GM21367 (cell line): ENCODE results near the gene MT1M.
"Not testable (repeated sequence)": the region's sequence is repeated elsewhere in the genome, so short reads cannot be mapped to it uniquely, and the experiment has no call there.

Experiments
- ATAC-seq: cut with Tn5 transposase; IDR thresholded peaks from one replicate; pipeline ENCODE4 v1.9.1; 2021; ENCODE audit not compliant: unreplicated experiment

MT1M gene

DNA sequence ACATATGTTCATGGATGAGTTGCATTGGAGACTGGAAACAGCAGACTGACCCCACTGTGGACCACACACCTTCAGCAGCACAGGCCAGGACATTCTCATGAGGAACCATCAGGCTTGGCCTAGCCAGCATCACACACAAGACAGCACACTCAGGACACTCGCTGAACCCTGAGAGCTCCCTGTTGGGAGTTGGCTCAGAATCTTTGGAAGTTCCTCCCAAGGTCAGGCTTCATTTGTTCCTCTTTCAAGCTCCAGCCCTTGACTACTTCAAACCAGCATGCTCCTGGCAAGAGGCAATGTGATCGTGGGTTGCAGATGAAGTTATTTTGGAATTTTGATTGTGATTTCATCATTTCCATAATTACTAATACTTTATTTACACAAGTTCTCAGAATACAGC is 39.2 kb downstream of the MT1M start:
- ATAC-seq: not testable (repeated sequence)

- ATAC-seq: not testable (repeated sequence)
Observed at GRCh38 chr16:56672171-56672570, 39.7 kb downstream of the MT1M start.

DNA sequence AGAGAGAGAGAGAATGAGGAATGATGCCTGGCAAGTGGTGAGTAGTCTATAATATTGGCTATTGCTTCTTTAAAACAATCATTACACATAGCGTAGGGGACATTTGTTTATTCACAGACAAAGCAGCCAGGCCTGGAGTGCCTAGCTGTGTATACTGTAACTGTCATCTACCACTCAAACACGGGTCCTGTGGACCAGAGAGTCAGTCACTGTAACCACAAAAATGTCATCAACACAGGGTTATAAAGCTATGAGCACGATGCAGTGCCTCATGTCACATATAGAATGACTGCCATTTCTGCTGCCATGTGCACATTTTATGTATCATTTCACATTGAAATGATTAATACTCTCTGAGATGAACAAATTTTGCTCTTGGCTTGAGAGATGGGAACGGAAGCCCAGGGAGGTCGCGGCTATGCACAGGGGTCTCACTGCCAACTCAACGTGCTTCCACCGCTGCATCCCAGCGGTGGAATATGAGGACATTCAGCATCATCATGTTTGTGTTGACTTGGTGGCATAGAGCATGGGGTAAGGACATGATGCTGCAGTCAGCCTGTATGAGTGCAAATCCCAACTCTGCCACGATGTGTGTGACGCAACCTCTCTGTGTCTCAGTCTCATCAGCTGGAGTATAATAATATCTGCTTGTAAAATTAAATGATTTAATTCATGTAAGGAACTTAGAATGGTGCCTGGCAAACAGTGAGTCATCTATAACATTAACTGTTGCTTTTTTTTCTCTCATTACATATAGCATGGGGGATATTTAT is 40.5 kb downstream of the MT1M start:
- ATAC-seq: no peak

DNA sequence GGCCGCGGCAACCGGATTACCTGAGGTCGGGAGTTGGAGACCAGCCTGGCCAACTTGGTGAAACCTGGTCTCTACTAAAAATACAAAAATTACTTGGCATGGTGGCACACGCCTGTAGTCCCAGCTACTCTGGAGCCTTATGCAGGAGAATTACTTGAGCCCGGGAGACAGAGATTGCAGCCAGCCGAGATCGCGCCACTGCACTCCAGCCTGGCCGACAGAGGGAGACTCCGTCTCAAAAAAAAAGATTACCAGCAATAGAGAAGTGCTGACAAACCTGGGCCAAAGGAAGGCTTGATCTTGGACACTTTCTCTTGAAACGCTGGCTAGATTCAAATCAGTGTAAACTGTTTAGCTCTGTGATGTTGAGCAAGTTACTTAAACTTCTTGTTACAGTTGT is 41.5 kb downstream of the MT1M start:
- ATAC-seq: no peak

DNA sequence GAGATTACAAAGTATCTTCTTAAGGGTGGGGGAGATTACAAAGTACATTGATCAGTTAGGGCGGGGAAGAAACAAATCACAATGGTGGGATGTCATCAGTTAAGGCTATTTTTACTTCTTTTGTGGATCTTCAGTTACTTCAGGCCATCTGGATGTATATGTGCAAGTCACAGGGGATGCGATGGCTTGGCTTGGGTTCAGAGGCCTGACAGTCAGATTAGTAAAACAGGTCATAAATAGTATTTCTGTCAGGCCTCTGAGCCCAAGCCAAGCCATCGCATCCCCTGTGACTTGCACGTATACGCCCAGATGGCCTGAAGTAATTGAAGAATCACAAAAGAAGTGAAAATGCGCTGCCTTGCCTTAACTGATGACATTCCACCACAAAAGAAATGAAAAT is 42.1 kb downstream of the MT1M start:
- not testable (repeated sequence) for ATAC-seq

DNA sequence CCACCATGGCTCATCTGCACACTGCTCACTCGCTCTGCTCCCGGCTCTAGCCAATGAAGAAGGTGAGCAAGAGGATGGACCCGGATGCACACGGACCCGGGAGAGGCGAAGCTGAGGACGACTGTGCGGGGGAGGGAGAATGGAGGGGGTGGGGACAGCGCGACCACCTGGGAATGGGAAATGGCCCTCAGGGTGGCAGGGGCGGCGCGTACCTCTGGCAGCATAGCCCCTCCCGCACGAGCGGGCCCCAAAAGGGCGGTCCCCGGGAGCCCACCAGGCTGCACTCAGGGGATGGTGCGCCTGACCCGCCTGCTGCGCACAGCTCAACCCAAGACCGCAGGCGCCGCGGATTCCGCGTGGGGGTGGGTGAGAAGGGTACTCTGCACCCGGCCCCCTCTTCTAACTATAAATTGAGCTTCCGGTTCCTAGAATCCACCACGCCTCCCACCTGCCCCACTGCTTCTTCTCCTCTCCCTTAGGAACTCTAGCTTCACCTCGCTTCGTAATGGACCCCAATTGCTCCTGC is 43.3 kb downstream of the MT1M start:
- no peak for ATAC-seq

- ATAC-seq: no peak
Observed at GRCh38 chr16:56677474-56677873, 45.0 kb downstream of the MT1M start.

DNA sequence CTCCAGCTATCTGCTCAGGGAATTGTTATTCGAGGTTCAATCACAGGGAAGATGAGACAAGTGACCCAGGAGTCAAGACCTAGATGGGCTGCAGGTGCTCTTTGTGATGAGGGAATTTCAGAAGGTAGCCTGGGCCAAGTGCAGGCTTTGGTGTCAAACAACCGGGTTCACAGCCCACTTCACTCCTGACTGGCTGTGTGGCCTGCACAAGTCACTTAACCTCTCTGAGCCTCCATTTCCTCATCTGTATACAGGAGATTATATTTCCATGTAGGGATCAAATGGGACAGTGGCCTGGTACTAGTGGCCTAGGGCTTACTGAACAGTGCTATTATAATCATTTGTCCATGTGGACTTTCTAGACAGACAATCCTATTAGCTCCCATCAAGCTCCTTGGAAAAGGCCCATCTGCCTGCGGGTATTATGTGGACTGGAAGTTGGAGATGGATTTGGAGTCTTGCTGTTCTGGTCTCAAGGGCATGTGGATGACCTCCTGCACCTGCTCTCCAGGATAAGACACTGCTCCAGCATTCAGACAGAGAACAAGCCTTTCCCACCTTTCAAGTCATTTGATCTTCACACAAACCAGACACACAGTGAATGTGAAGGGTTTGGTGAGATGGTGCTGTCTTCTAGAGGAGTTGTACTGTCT is 46.7 kb downstream of the MT1M start:
- ATAC-seq: no peak

DNA sequence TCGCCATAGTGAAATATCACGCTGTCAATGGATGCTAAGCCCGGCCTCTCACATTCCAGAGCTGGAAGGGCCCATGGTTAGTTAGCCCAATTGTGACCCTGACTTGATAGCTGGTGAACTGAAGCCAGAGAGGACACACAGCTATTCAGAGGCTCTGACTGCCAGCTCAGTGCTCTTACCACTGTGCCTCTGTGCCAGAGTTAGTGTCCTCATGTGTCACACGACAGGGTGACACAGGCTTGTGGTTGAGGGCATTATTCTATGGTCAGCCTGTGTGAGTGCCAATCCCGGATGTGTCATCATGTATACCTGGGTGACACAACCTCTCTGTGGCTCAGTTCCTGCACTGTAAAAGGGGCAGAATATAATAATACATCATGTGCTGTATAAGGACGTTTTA is 47.4 kb downstream of the MT1M start:
- no peak for ATAC-seq

GRCh38 chr16:56681939-56682702 is 49.7 kb downstream of the MT1M start, which contains the start of gene MT1X:
Gene MT1X (plus strand): TSS chr16:56682470. CDS start chr16:56682541, 71 bp downstream.
- peak; percentile 90 for ATAC-seq

GRCh38 chr16:56682703-56683397 is 50.4 kb downstream of the MT1M start:
- ATAC-seq: no peak
